Chondrocyte (in vitro differentiated cells): Measurements from ENCODE around the gene SYNGR3. TPM values are rescaled to one million over a fixed set of nuclear protein-coding genes. Genes with fewer than 3 reads are reported as not detected.

Experiments
- DNase-seq: peaks from one replicate; pipeline ENCODE4 v3.0.0; 2021; ENCODE audit warnings: mixed read lengths, low spot score
- H3K27ac Mint-ChIP-seq: one replicate; pipeline ENCODE4 v1.8.0; 2021; ENCODE audit warnings: mild to moderate bottlenecking, moderate library complexity, mixed read lengths; ENCODE audit not compliant: unreplicated experiment
- H3K27me3 Mint-ChIP-seq: 2 replicates; pipeline ENCODE4 v1.8.0; 2021; ENCODE audit warnings: low read depth, mixed read lengths
- H3K36me3 Mint-ChIP-seq: 2 replicates; pipeline ENCODE4 v1.8.0; 2021; ENCODE audit warnings: low read depth, mixed read lengths
- H3K4me1 Mint-ChIP-seq: 2 replicates; pipeline ENCODE4 v1.8.0; 2021; ENCODE audit warnings: low read depth, mild to moderate bottlenecking, mixed read lengths
- H3K4me3 Mint-ChIP-seq: one replicate; pipeline ENCODE4 v1.8.0; 2021; ENCODE audit warnings: mild to moderate bottlenecking, moderate library complexity, mixed read lengths; ENCODE audit not compliant: unreplicated experiment
- H3K9me3 Mint-ChIP-seq: 2 replicates; pipeline ENCODE4 v1.8.0; 2021; ENCODE audit warnings: low read depth, mixed read lengths
- total RNA-seq: library from RNA; stranded (reverse); gene quantifications from 3 replicates; pipeline ENCODE4 v1.2.1, GENCODE V29; 2021
- TF ChIP-seq, protein P1 (sequence below): fragments of 200-600 bp; sonication (generic); IDR thresholded peaks from 2 replicates; pipeline ENCODE4 v1.5.0; 2021; ENCODE audit warnings: antibody characterized with exemption, mild to moderate bottlenecking, moderate library complexity

SYNGR3 gene
- total RNA-seq, 1 donor from 2014 or later = 0.67 TPM

- H3K36me3 Mint-ChIP-seq = peaks cover 5% of the 10 kb centered on the region
- DNase-seq = peak; percentile 100
- TF ChIP-seq, protein P1, sequence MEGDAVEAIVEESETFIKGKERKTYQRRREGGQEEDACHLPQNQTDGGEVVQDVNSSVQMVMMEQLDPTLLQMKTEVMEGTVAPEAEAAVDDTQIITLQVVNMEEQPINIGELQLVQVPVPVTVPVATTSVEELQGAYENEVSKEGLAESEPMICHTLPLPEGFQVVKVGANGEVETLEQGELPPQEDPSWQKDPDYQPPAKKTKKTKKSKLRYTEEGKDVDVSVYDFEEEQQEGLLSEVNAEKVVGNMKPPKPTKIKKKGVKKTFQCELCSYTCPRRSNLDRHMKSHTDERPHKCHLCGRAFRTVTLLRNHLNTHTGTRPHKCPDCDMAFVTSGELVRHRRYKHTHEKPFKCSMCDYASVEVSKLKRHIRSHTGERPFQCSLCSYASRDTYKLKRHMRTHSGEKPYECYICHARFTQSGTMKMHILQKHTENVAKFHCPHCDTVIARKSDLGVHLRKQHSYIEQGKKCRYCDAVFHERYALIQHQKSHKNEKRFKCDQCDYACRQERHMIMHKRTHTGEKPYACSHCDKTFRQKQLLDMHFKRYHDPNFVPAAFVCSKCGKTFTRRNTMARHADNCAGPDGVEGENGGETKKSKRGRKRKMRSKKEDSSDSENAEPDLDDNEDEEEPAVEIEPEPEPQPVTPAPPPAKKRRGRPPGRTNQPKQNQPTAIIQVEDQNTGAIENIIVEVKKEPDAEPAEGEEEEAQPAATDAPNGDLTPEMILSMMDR = no peak
- H3K27me3 Mint-ChIP-seq = no peaks in the 10 kb centered on the region
- H3K9me3 Mint-ChIP-seq = no peaks in the 10 kb centered on the region
- H3K4me3 Mint-ChIP-seq = peak within 1 kb of the TSS; percentile 85
- peaks cover 20% of the 10 kb centered on the region for H3K4me1 Mint-ChIP-seq
- peak within 1 kb of the TSS; percentile 66 for H3K27ac Mint-ChIP-seq
Observed at GRCh38 chr16:1942810-1943726, 46.7 kb upstream of the SYNGR3 start, which contains the start of gene MSRB1. MSRB1 (minus strand) TSS chr16:1943199; CDS start chr16:1943156, 43 bp downstream.

GRCh38 chr16:1944612-1945199 lies 45.1 kb upstream of the SYNGR3 start:
- TF ChIP-seq, protein P1 = no peak
- no peak overlapping the region for H3K27ac Mint-ChIP-seq
- H3K27me3 Mint-ChIP-seq = no peaks in the 10 kb centered on the region
- H3K9me3 Mint-ChIP-seq = no peaks in the 10 kb centered on the region
- H3K4me1 Mint-ChIP-seq = peaks cover 20% of the 10 kb centered on the region
- no peaks in the 10 kb centered on the region for H3K36me3 Mint-ChIP-seq
- H3K4me3 Mint-ChIP-seq = peak overlapping the region; percentile 31
- no peak for DNase-seq

GRCh38 chr16:1945559-1946391 lies 44.0 kb upstream of the SYNGR3 start:
- TF ChIP-seq, protein P1 = no peak
- no peak overlapping the region for H3K27ac Mint-ChIP-seq

GRCh38 chr16:1946495-1947368 lies 43.0 kb upstream of the SYNGR3 start:
- Mint-ChIP-seq H3K27ac (no peak overlapping the region), H3K27me3 (no peaks in the 10 kb centered on the region), H3K4me1 (peaks cover 14% of the 10 kb centered on the region), H3K36me3 (no peaks in the 10 kb centered on the region), H3K9me3 (no peaks in the 10 kb centered on the region), H3K4me3 (no peak overlapping the region)
- peak; percentile 90 for DNase-seq
- TF ChIP-seq, protein P1 = no peak

More at GRCh38 chr16:1945559-1946391, 44.0 kb upstream of the SYNGR3 start:
- H3K4me1 Mint-ChIP-seq = peaks cover 20% of the 10 kb centered on the region
- H3K27me3 Mint-ChIP-seq = no peaks in the 10 kb centered on the region
- no peak overlapping the region for H3K4me3 Mint-ChIP-seq
- DNase-seq = no peak
- no peaks in the 10 kb centered on the region for H3K36me3 Mint-ChIP-seq
- no peaks in the 10 kb centered on the region for H3K9me3 Mint-ChIP-seq
